Fibroblast of pulmonary artery (primary cell): Measurements from ENCODE around the gene PPP1R1C.

Source experiments
- DNase-seq: peaks from one replicate; pipeline ENCODE4 v3.0.0-alpha.2; 2010; ENCODE audit warnings: low read depth
- H3K4me3 ChIP-seq: replicated peaks from 2 replicates; pipeline ENCODE4 v1.5.1; 2011; ENCODE audit warnings: low read depth, mild to moderate bottlenecking, control low read depth, low read length, moderate library complexity
- TF ChIP-seq, protein P1 (sequence below): IDR thresholded peaks from 2 replicates; pipeline ENCODE4 v1.5.1; 2011; ENCODE audit warnings: mild to moderate bottlenecking, control low read depth, low read length, inconsistent platforms; ENCODE audit errors: missing control alignments

Gene PPP1R1C

GRCh38 chr2:182062329-182062972 lies 76.8 kb downstream of the PPP1R1C start:
- no peak overlapping the region for H3K4me3 ChIP-seq
- TF ChIP-seq, protein P1, sequence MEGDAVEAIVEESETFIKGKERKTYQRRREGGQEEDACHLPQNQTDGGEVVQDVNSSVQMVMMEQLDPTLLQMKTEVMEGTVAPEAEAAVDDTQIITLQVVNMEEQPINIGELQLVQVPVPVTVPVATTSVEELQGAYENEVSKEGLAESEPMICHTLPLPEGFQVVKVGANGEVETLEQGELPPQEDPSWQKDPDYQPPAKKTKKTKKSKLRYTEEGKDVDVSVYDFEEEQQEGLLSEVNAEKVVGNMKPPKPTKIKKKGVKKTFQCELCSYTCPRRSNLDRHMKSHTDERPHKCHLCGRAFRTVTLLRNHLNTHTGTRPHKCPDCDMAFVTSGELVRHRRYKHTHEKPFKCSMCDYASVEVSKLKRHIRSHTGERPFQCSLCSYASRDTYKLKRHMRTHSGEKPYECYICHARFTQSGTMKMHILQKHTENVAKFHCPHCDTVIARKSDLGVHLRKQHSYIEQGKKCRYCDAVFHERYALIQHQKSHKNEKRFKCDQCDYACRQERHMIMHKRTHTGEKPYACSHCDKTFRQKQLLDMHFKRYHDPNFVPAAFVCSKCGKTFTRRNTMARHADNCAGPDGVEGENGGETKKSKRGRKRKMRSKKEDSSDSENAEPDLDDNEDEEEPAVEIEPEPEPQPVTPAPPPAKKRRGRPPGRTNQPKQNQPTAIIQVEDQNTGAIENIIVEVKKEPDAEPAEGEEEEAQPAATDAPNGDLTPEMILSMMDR = no peak
- DNase-seq = no peak

DNA sequence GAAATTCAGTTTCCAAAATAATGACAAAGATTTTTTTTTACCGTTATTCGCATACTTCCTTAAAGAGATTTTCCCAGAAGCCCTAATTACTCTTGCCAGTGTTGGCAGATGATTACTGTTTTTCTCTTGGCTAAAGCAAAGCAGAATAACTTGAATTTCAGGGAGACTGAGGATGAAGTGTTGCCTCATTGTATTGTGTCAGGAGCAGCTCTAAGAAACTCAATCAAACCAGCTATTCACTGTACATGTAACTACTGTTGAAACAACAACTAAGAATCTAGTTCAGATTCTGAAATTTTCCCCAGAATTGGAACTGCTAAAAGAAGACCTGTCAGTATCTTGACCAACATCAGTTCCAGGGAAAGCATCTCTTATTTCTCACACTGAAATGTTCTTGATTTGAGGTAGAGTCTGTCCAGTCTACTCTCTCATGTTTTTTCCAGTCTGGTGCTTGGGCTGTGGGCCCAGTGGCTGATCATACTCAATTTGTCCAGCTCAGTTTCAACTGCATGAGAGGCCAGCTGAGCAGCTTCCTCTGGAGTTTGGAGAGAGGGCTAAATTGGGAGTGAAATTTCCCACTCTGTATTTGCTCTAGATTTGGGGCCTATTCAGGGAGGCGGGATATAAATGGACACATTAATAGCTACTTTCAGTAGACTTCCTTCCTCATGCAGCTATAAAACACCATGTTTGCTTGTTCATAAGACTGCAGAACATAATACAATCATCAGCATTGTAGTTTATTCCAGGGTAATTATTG lies 78.5 kb downstream of the PPP1R1C start:
- H3K4me3 ChIP-seq = no peak overlapping the region
- no peak for DNase-seq
- TF ChIP-seq, protein P1 = no peak

DNA sequence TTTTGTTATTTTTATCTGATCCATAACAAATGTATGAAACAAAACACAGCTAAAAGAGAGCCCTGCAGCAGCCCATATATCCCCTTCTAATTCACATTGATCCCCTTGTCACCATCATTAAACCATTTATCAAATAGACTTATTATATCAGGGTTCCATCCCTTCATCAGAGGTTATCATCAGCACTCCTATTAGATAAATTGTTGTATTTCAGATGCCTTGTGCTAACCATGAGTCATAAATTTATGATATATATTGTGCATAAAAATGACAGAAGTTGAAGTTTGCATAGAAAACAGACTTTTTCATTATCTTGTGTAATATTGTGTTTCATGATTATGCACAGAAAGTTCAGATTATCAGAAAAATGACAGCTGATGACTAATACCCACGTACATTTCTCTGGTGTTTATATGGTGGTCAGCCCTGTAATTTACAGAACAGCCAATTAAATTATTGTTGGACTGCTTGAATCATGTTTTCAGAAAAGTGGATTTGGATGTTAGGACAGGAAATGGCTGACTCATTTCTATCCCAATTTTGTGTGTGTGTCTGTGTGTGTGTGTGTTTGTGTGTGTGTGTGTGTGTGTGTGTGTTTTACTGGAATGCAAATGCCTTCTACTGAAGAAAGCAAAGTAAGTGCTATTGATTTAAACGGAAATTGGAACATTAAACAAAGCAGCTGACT lies 80.9 kb downstream of the PPP1R1C start:
- TF ChIP-seq, protein P1 = no peak
- H3K4me3 ChIP-seq = no peak overlapping the region
- DNase-seq = peak; percentile 94

- no peak for DNase-seq
Measured at GRCh38 chr2:182067393-182067792, 81.7 kb downstream of the PPP1R1C start.

DNA sequence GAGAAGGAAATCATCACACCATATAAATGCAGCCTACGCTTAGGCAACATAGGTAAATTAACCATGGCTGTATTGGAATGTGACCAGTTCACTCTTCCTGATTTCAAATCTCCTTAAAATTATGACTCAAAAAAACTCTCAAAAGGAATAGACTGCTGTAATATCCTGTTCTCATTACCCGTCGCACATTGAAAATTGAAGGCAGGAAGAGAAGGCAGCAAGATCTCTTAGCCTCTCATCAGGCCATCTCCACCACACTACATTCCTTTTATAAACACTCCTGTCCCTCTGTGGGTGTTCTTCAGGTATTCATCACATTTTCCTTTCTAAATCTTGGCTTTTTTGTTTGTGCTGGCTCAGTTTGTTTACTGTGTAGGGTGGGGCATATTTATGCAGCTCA lies 83.2 kb downstream of the PPP1R1C start:
- H3K4me3 ChIP-seq = no peak overlapping the region
- peak; percentile 13 for DNase-seq
- TF ChIP-seq, protein P1 = no peak

More at GRCh38 chr2:182067393-182067792, 81.7 kb downstream of the PPP1R1C start:
- no peak overlapping the region for H3K4me3 ChIP-seq
- TF ChIP-seq, protein P1 = no peak

GRCh38 chr2:182069416-182069815 lies 83.8 kb downstream of the PPP1R1C start:
- H3K4me3 ChIP-seq = no peak overlapping the region
- no peak for DNase-seq
- TF ChIP-seq, protein P1 = no peak
